GM10266 (cell line): ENCODE results near the gene FZD7.

Experiments used
- DNase-seq: peaks from one replicate; pipeline ENCODE4 v3.0.0; 2012; ENCODE audit errors: extremely low spot score
- CTCF ChIP-seq: IDR thresholded peaks from 2 replicates; pipeline ENCODE4 v1.5.1; 2012; ENCODE audit warnings: mild to moderate bottlenecking, low read depth; ENCODE audit not compliant: control insufficient read depth, insufficient read depth; ENCODE audit errors: missing control alignments

The FZD7 gene

GRCh38 chr2:202014318-202014717, 19.3 kb upstream of the FZD7 start:
- DNase-seq = no peak
- no peak for TF ChIP-seq CTCF

GRCh38 chr2:202014759-202015211, 18.9 kb upstream of the FZD7 start:
- no peak for DNase-seq
- no peak for TF ChIP-seq CTCF

DNA sequence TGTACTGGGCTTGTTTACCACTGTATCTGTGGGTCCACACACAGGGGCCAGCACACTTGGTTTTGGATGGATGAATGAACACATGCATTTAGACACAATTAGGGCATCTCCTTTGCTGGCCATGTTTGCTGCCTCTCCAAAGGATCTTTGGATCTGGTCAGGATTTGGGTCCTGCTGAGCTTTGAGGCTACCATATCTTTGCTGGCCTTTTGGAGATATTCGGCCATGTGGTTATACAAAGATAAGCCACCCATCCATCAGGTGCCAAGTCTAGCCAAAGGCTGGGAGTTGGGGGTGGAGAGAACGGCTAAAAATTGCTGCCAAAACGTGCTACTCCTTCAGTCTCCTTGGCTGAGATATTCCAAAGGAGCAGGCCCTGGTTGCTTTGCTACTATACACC, 18.2 kb upstream of the FZD7 start:
- TF ChIP-seq CTCF = no peak
- no peak for DNase-seq

- DNase-seq = no peak
- no peak for TF ChIP-seq CTCF
These were observed 17.0 kb upstream of the FZD7 start for GRCh38 chr2:202016579-202017227.

- DNase-seq = no peak
- TF ChIP-seq CTCF = no peak
These were observed 15.7 kb upstream of the FZD7 start for GRCh38 chr2:202017940-202018339.

DNA sequence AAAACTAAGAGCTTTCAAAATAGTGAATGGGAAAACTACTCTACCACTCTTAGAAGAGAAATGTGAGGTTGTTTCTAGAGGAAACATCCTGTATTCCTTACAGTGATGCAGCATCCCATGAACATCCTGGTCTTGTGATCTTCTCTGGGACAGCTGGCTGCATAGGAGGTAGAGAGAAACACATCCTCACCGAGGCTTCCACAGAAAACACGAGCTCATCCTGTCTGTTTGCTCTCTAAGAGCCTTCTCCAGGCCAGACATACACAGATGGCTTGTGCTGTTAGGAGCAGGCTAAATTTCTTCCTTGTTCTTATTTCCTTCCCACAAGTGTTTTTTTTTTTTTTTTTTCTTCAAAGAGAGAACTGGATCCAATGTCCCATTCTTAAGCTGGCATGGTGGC, 14.7 kb upstream of the FZD7 start:
- no peak for DNase-seq
- no peak for TF ChIP-seq CTCF

DNA sequence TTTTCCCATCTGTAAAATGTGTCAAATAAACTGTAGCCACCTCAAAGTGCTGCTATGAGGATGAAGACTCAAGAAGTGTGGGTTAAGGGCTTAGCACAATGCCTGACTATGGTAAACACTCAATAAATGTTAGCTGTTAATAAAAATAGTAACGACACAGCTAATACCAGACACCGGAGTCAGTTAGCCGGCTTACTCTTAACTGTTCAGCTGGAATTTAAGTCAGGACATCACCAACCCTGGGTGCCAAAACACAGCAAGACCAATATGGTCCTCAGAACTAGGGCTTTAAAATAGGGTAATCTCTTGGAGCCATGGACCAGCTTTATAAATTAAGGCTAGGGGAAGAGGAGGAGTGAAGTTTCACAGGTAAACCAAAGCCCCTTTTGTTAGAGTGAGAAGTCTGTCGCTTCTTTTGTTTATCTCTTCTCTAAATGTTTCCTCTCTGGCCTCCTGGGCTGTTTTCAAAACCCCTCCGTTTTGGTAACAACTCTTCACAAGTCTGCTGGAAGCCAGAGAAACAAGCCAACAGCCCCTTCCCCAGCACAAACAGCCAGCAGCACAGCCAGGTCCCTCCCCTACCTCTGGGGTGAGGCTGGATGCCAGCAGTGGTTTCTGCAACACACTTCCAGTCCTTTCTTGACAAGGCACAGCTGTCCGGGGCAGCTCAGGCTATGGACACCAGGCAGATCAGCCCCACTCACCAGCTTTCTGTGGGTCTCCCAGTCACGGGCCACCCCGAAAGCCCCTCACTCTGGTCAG, 13.8 kb upstream of the FZD7 start:
- TF ChIP-seq CTCF = no peak
- DNase-seq = no peak
